ENCODE measurements around the gene RXFP1. TPM values are rescaled to one million over a fixed set of nuclear protein-coding genes. Genes with fewer than 3 reads are reported as not detected.
"Not testable (repeated sequence)": the region's sequence is repeated elsewhere in the genome, so short reads cannot be mapped to it uniquely, and the experiment has no call there.

The RXFP1 gene
- total RNA-seq, 5 donors from 2014 or later (not counting 1 experiment from before 2014, with no cell fraction given), result not detected

DNA sequence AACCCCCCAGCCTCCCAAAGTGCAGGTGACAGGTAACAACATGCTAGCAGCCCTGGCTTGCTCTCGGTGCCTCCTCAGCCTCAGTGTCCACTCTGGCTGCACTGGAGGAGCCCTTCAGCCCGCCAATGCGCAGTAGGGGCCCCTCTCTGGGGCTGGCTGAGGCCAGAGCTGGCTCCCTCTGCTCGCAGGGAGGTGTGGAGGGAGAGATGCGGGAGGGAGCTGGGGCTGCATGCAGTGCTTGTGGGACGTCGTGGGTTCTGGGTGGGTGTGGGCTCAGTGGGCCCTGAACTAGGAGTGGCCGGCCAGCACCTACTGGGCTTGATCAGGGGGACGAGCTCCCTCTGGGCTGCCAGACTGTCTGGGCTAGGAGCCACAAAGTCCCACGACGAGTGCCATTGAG, 135.6 kb downstream of the RXFP1 start:
- CTCF ChIA-PET, result no interaction called here

DNA sequence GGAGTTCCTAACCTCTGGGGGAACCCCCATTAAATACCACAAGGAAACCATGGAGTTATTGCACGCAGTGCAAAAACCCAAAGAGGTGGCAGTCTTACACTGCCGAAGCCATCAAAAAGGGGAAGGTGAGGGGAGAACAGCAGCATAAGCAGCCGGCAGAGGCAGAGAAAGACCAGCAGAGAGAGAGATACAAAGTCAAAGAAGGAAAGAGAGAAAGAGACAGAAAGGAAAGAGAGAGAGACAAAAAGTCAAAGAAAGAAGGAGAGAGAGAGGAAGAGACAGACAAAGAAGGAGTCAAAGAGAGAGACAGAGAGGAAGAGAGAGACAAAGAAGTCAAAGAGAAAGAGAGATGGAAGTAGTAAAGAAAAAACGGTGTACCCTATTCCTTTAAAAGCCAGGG, 141.6 kb downstream of the RXFP1 start:
- H3K9me3 ChIP-seq; DNase-seq; H3K27ac ChIP-seq (ENCODE audit: low read length); POLR2A ChIA-PET; ATAC-seq (replicated peaks in 1 of 4); H3K9me3 Mint-ChIP-seq; H3K4me1 ChIP-seq (ENCODE audit: control insufficient read depth in 1 of 2, extremely low read depth in 1 of 2, insufficient read depth in 2 of 2, low read length in 2 of 2); H3K4me1 Mint-ChIP-seq; H3K36me3 ChIP-seq (ENCODE audit: control insufficient read depth in 2 of 2, extremely low read depth in 1 of 2, insufficient read depth in 1 of 2, low read length in 1 of 2); H3K4me3 ChIP-seq (ENCODE audit: control insufficient read depth in 1 of 2, extremely low read depth in 1 of 2, low read length in 1 of 2); H3K36me3 Mint-ChIP-seq; CTCF ChIA-PET; H3K27ac Mint-ChIP-seq; H3K27me3 ChIP-seq (replicated peaks in 1 of 2; ENCODE audit: control insufficient read depth in 2 of 2, extremely low read depth in 1 of 2, insufficient read depth in 2 of 2, low read length in 1 of 2); H3K4me3 Mint-ChIP-seq: not testable (repeated sequence)
- WGBS (ENCODE audit: insufficient coverage), result 6% methylated on average over 2 of the region's 4 CpGs
- peaks cover 4 to 10% of the 10 kb centered on the region in 2 donors for H3K27me3 Mint-ChIP-seq

More for the DNA sequence above, 135.6 kb downstream of the RXFP1 start:
- ATAC-seq (replicated peaks in 1 of 4) (no peak), DNase-seq (no peak)
- H3K27ac Mint-ChIP-seq, result no peak overlapping the region
- Histone ChIP-seq H3K36me3 (ENCODE audit: control insufficient read depth in 2 of 2, extremely low read depth in 1 of 2, insufficient read depth in 1 of 2, low read length in 1 of 2) (no peaks in the 10 kb centered on the region), H3K27me3 (replicated peaks in 1 of 2; ENCODE audit: control insufficient read depth in 2 of 2, extremely low read depth in 1 of 2, insufficient read depth in 2 of 2, low read length in 1 of 2) (peaks cover 0 to 6% of the 10 kb centered on the region in 2 experiments), H3K4me3 (ENCODE audit: control insufficient read depth in 1 of 2, extremely low read depth in 1 of 2, low read length in 1 of 2) (no peak overlapping the region), H3K9me3 (no peaks in the 10 kb centered on the region), H3K27ac (ENCODE audit: low read length) (no peak overlapping the region), H3K4me1 (ENCODE audit: control insufficient read depth in 1 of 2, extremely low read depth in 1 of 2, insufficient read depth in 2 of 2, low read length in 2 of 2) (no peaks in the 10 kb centered on the region)
- 95% methylated on average over 8 of the region's 11 CpGs for WGBS (ENCODE audit: insufficient coverage)
- peaks cover 7 to 8% (median 7%) of the 10 kb centered on the region in 3 donors for H3K4me1 Mint-ChIP-seq
- POLR2A ChIA-PET, result no interaction called here
- no peak overlapping the region for H3K4me3 Mint-ChIP-seq
- no peaks in the 10 kb centered on the region for H3K36me3 Mint-ChIP-seq
- H3K27me3 Mint-ChIP-seq, result peaks cover 8 to 10% of the 10 kb centered on the region in 2 donors
- H3K9me3 Mint-ChIP-seq, result no peaks in the 10 kb centered on the region

DNA sequence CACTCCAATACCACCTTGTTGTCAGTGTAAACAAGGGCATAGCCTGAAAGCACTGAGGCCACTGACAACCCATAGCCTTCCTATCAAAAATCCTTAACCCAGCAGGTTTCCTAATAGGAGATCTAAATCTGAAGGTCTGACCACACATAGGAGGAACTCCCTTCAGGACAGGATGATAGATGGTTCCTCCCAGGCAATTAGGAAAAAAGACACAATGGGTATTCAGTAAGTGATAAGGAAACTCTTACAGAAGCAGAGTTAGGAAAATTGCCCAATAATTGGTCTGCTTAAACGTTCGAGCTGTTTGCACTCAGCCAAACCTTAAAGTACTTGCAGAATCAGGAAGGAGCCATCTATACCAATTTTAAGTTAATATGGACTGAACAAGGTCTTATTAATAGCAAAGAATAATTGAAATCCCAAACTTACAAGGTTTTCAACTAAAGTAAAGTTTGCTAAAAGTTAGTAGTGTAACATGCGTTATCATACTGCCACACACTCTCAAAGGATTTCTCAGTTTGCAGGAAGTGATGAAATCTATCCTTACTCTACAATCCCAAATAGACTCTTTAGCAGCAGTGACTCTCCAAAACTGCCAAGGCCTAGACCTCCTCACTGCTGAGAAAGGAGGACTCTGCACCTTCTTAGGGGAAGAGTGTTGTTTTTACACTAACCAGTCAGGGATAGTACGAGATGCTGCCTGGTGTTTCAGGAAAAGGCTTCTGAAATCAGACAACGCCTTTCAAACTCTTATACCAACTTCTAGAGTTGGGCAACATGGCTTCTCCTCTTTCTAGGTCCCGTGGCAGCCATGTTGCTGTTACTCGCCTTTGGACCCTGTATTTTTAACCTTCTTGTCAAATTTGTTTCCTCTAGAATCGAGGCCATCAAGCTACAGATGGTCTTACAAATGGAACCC, 142.3 kb downstream of the RXFP1 start:
- H3K4me3 ChIP-seq (ENCODE audit: control insufficient read depth in 1 of 2, extremely low read depth in 1 of 2, low read length in 1 of 2); H3K4me1 Mint-ChIP-seq; H3K27ac ChIP-seq (ENCODE audit: low read length); H3K27me3 Mint-ChIP-seq; DNase-seq; H3K36me3 Mint-ChIP-seq; H3K36me3 ChIP-seq (ENCODE audit: control insufficient read depth in 2 of 2, extremely low read depth in 1 of 2, insufficient read depth in 1 of 2, low read length in 1 of 2); CTCF ChIA-PET; H3K9me3 ChIP-seq; H3K27ac Mint-ChIP-seq; H3K9me3 Mint-ChIP-seq; POLR2A ChIA-PET; ATAC-seq (replicated peaks in 1 of 4); H3K4me3 Mint-ChIP-seq; H3K27me3 ChIP-seq (replicated peaks in 1 of 2; ENCODE audit: control insufficient read depth in 2 of 2, extremely low read depth in 1 of 2, insufficient read depth in 2 of 2, low read length in 1 of 2); H3K4me1 ChIP-seq (ENCODE audit: control insufficient read depth in 1 of 2, extremely low read depth in 1 of 2, insufficient read depth in 2 of 2, low read length in 2 of 2): not testable (repeated sequence)
- whole genome bisulfite sequencing (ENCODE audit: insufficient coverage), result 100% methylated on average over 1 of the region's 8 CpGs

DNA sequence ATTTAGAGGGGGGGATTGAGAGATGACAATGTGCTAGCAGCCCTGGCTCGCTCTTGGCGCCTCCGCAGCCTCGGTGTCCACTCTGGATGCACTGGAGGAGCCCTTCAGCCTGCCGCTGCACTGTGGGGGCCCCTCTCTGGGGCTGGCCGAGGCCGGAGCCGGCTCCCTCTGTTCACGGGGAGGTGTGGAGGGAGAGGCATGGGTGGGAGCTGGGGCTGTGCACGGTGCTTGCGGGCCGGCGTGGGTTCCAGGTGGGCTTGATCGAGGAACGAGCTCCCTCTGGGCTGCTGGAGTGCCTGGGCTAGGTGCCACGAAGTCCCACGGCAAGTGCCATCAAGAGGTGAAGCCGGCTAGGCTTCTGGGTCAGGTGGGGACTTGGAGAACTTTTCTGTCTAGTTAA, 143.1 kb downstream of the RXFP1 start:
- H3K36me3 Mint-ChIP-seq, result peaks cover 6% of the 10 kb centered on the region
- no peaks in the 10 kb centered on the region for H3K9me3 Mint-ChIP-seq
- H3K4me1 ChIP-seq (ENCODE audit: control insufficient read depth in 1 of 2, extremely low read depth in 1 of 2, insufficient read depth in 2 of 2, low read length in 2 of 2), result no peaks in the 10 kb centered on the region
- no peak overlapping the region for H3K27ac Mint-ChIP-seq
- ChIA-PET POLR2A (no interaction called here), CTCF (interaction anchor here in 1 of 2 donors (0.8 kb wide), 1 partner anchor 16 kb away, joined by 3 read pairs; no protein-coding TSS in a partner anchor)
- DNase-seq (no peak), ATAC-seq (replicated peaks in 1 of 4) (no peak)
- peaks cover 0 to 2% (median 0%) of the 10 kb centered on the region in 3 donors for H3K4me1 Mint-ChIP-seq
- no peak overlapping the region for H3K4me3 Mint-ChIP-seq
- no peak overlapping the region for H3K27ac ChIP-seq (ENCODE audit: low read length)
- 99% methylated on average over 17 of the region's 18 CpGs for WGBS (ENCODE audit: insufficient coverage)
- no peaks in the 10 kb centered on the region for H3K9me3 ChIP-seq
- no peaks in the 10 kb centered on the region for H3K36me3 ChIP-seq (ENCODE audit: control insufficient read depth in 2 of 2, extremely low read depth in 1 of 2, insufficient read depth in 1 of 2, low read length in 1 of 2)
- no peaks in the 10 kb centered on the region for H3K27me3 ChIP-seq (replicated peaks in 1 of 2; ENCODE audit: control insufficient read depth in 2 of 2, extremely low read depth in 1 of 2, insufficient read depth in 2 of 2, low read length in 1 of 2)
- no peak overlapping the region for H3K4me3 ChIP-seq (ENCODE audit: control insufficient read depth in 1 of 2, extremely low read depth in 1 of 2, low read length in 1 of 2)
- H3K27me3 Mint-ChIP-seq, result peaks cover 0 to 3% of the 10 kb centered on the region in 2 donors

DNA sequence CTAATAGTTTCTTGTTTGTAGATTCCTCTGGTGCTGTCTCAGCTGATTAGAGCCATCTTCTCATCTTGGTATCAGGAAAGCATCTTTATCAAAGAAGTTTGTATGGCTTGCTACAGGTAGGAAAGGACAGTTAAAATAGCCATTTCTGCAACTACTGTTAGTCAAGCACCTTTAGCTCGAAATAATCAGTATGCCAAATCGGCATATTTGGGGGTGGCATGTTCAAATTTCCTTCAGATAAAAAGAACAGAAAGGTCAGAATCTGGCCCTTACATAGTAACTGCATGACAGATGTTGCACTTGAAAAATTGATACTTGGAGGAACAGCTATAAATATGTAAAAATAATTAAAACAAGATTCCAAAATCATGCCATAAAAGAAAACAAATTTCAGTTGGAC, 145.2 kb downstream of the RXFP1 start:
- POLR2A ChIA-PET, result interaction anchor here in 1 of 2 donors (0.5 kb wide), 1 partner anchor 40 kb away, joined by 5 read pairs; no protein-coding TSS in a partner anchor
- DNase-seq (no peak), ATAC-seq (replicated peaks in 1 of 4) (no peak)
- Mint-ChIP-seq H3K36me3 (peaks cover 6% of the 10 kb centered on the region), H3K27me3 (peaks cover 0 to 1% of the 10 kb centered on the region in 2 donors), H3K4me1 (peaks cover 7 to 15% (median 8%) of the 10 kb centered on the region in 3 donors), H3K9me3 (no peaks in the 10 kb centered on the region), H3K27ac (no peak overlapping the region), H3K4me3 (no peak overlapping the region)
- no peak overlapping the region for H3K27ac ChIP-seq (ENCODE audit: low read length)
- peaks cover 8 to 10% of the 10 kb centered on the region in 2 experiments for H3K4me1 ChIP-seq (ENCODE audit: control insufficient read depth in 1 of 2, extremely low read depth in 1 of 2, insufficient read depth in 2 of 2, low read length in 2 of 2)
- H3K27me3 ChIP-seq (replicated peaks in 1 of 2; ENCODE audit: control insufficient read depth in 2 of 2, extremely low read depth in 1 of 2, insufficient read depth in 2 of 2, low read length in 1 of 2), result no peaks in the 10 kb centered on the region
- no peaks in the 10 kb centered on the region for H3K9me3 ChIP-seq
- no peaks in the 10 kb centered on the region for H3K36me3 ChIP-seq (ENCODE audit: control insufficient read depth in 2 of 2, extremely low read depth in 1 of 2, insufficient read depth in 1 of 2, low read length in 1 of 2)
- H3K4me3 ChIP-seq (ENCODE audit: control insufficient read depth in 1 of 2, extremely low read depth in 1 of 2, low read length in 1 of 2), result no peak overlapping the region
- CTCF ChIA-PET, result interaction anchor here in 1 of 2 donors (0.6 to 1.2 kb wide), 2 partner anchors 10 to 184 kb away, joined by 3 to 5 read pairs; no protein-coding TSS in a partner anchor
- WGBS (ENCODE audit: insufficient coverage), result 100% methylated on average over 2 of the region's 2 CpGs

DNA sequence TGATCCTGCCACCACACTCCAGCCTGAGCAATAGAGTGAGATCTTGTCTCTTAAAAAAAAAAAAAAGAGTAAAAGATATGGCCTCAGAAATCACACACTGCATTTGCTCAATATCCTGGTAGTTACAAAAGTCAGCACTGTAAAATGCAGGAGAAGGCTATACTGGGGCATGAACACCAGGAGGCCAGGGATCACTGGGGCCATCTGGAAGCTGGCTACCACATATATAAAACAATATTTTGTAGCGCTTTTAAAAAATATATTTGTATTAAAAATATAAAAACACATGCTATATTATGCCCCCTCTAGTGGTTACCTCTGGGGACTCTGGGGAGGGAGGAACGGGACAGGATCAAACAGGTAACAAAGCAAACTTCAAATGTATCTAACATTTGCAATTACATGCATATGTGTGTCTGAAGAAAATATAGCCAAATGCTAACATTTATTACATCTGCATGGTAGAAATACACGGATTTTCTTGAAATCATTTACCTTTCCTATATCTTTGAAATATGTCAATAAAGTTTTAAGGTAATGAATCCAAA, 146.0 kb downstream of the RXFP1 start:
- Mint-ChIP-seq H3K36me3 (peaks cover 6% of the 10 kb centered on the region), H3K27me3 (no peaks in the 10 kb centered on the region), H3K4me1 (peaks cover 12 to 23% (median 16%) of the 10 kb centered on the region in 3 donors), H3K27ac (no peak overlapping the region), H3K9me3 (no peaks in the 10 kb centered on the region), H3K4me3 (no peak overlapping the region)
- ChIA-PET POLR2A (interaction anchor here in 1 of 2 donors (0.5 kb wide), 1 partner anchor 39 kb away, joined by 5 read pairs; no protein-coding TSS in a partner anchor), CTCF (interaction anchor here (0.6 to 1.2 kb wide), 4 partner anchors 11 to 236 kb away, joined by 3 to 5 read pairs (median 4); partner anchors contain the start of gene PPID (in 1 of the 2))
- Histone ChIP-seq H3K36me3 (ENCODE audit: control insufficient read depth in 2 of 2, extremely low read depth in 1 of 2, insufficient read depth in 1 of 2, low read length in 1 of 2) (no peaks in the 10 kb centered on the region), H3K9me3 (no peaks in the 10 kb centered on the region), H3K27ac (ENCODE audit: low read length) (no peak overlapping the region), H3K4me1 (ENCODE audit: control insufficient read depth in 1 of 2, extremely low read depth in 1 of 2, insufficient read depth in 2 of 2, low read length in 2 of 2) (peaks cover 9 to 15% of the 10 kb centered on the region in 2 experiments), H3K4me3 (ENCODE audit: control insufficient read depth in 1 of 2, extremely low read depth in 1 of 2, low read length in 1 of 2) (no peak overlapping the region), H3K27me3 (replicated peaks in 1 of 2; ENCODE audit: control insufficient read depth in 2 of 2, extremely low read depth in 1 of 2, insufficient read depth in 2 of 2, low read length in 1 of 2) (no peaks in the 10 kb centered on the region)
- ATAC-seq (replicated peaks in 1 of 4), result no peak
- DNase-seq, result peak in 17 of 35 experiments; percentile 2 to 54 (median 12)
- no CpG with 5 or more reads among the region's 3 CpGs for WGBS (ENCODE audit: insufficient coverage)
